ENCODE results near the gene CER1. TPM values are rescaled to one million over a fixed set of nuclear protein-coding genes. Genes with fewer than 3 reads are reported as not detected.

Gene CER1
- total and polyA plus RNA-seq, 10 of the 15 experiments (the other 5 are each of a cell fraction or from before 2014, with no cell fraction given): not detected

DNA sequence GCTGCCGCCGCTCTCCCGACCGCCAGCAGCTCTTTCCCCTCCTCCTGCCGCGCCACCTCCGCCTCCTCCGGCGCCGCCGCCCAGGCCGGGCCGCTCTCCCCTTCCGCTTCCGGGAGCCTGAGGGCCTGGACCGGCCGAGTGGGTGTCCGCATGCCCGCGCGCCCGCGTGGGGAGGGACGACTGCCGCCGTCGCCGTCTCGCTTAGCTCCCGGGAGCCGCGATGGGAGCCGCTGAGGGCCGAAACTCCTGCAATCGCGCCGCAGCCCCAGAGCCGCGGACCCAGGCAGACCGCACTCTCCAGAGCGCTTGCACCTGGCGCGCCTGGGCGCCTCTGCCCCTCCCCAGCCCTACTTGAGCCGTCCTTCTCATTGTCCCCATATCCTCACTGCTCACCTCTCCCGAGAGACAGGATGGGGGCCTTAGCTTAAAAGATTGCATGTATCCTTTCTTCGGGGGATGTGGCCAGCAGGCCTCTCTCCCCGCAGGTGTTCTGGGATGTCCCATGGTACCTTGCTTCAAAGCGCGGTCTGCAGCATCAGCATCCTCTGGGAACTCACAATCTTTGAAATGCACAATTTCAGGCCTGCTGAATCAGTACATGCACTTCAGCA is 29.2 kb downstream of the CER1 start, which contains the start of gene ZDHHC21 (continued):
- TF ChIP-seq RB1 (IDR thresholded peaks at IDR 0.05; ENCODE audit: borderline replicate concordance) (peak; percentile 92; the same call in 1 of the 2 replicates), ZNF217 (IDR thresholded peaks at IDR 0.05) (peak; percentile 46; the same call in 1 of the 2 replicates), MYB (IDR thresholded peaks at IDR 0.05; ENCODE audit: borderline replicate concordance, low read depth, low read length) (no peak), EGR1 (IDR thresholded peaks at IDR 0.05; ENCODE audit: borderline replicate concordance in 1 of 2, low read depth in 2 of 2, low read length in 2 of 2) (peak in 1 of 2 experiments; percentile 78; a peak in 2 of 3 replicates), HDGF (IDR thresholded peaks at IDR 0.05) (0 out of 2 replicates have a peak, but pooled peaks have one; percentile 52), NRF1 (conservative IDR thresholded peaks at IDR 0.05; ENCODE audit: low read depth, low read length) (no peak), BACH1 (IDR thresholded peaks at IDR 0.05; ENCODE audit: borderline replicate concordance) (peak; percentile 94), MEF2A (IDR thresholded peaks at IDR 0.05; ENCODE audit: insufficient read depth, low read depth, low read length) (no peak), POLR2A (IDR thresholded peaks at IDR 0.05; ENCODE audit: low read depth, low read length) (peak; percentile 92), CHD2 (IDR thresholded peaks at IDR 0.05; ENCODE audit: borderline replicate concordance, low read depth, low read length) (0 out of 2 replicates have a peak, but pooled peaks have one; percentile 26), JUNB (IDR thresholded peaks at IDR 0.05) (no peak), ZNF274 (IDR thresholded peaks at IDR 0.05; ENCODE audit: insufficient read depth, insufficient read length) (no peak), GABPA (IDR thresholded peaks at IDR 0.05; ENCODE audit: low read depth) (peak; percentile 71), IKZF1 (conservative IDR thresholded peaks at IDR 0.05) (peak; percentile 80), BHLHE40 (IDR thresholded peaks at IDR 0.05; ENCODE audit: borderline replicate concordance in 1 of 2, low read depth in 2 of 2, low read length in 1 of 2) (peak in 1 of 2 experiments; percentile 68; a peak in 2 of 4 replicates), HDAC6 (IDR thresholded peaks at IDR 0.05; ENCODE audit: unreplicated experiment) (no peak), CHD4 (IDR thresholded peaks at IDR 0.05) (no peak)
- TF ChIP-seq, protein P1, sequence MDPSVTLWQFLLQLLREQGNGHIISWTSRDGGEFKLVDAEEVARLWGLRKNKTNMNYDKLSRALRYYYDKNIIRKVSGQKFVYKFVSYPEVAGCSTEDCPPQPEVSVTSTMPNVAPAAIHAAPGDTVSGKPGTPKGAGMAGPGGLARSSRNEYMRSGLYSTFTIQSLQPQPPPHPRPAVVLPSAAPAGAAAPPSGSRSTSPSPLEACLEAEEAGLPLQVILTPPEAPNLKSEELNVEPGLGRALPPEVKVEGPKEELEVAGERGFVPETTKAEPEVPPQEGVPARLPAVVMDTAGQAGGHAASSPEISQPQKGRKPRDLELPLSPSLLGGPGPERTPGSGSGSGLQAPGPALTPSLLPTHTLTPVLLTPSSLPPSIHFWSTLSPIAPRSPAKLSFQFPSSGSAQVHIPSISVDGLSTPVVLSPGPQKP (IDR thresholded peaks at IDR 0.05; ENCODE audit: low read depth, low read length): no peak
- TF ChIP-seq, protein P2, sequence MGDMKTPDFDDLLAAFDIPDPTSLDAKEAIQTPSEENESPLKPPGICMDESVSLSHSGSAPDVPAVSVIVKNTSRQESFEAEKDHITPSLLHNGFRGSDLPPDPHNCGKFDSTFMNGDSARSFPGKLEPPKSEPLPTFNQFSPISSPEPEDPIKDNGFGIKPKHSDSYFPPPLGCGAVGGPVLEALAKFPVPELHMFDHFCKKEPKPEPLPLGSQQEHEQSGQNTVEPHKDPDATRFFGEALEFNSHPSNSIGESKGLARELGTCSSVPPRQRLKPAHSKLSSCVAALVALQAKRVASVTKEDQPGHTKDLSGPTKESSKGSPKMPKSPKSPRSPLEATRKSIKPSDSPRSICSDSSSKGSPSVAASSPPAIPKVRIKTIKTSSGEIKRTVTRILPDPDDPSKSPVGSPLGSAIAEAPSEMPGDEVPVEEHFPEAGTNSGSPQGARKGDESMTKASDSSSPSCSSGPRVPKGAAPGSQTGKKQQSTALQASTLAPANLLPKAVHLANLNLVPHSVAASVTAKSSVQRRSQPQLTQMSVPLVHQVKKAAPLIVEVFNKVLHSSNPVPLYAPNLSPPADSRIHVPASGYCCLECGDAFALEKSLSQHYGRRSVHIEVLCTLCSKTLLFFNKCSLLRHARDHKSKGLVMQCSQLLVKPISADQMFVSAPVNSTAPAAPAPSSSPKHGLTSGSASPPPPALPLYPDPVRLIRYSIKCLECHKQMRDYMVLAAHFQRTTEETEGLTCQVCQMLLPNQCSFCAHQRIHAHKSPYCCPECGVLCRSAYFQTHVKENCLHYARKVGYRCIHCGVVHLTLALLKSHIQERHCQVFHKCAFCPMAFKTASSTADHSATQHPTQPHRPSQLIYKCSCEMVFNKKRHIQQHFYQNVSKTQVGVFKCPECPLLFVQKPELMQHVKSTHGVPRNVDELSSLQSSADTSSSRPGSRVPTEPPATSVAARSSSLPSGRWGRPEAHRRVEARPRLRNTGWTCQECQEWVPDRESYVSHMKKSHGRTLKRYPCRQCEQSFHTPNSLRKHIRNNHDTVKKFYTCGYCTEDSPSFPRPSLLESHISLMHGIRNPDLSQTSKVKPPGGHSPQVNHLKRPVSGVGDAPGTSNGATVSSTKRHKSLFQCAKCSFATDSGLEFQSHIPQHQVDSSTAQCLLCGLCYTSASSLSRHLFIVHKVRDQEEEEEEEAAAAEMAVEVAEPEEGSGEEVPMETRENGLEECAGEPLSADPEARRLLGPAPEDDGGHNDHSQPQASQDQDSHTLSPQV (IDR thresholded peaks at IDR 0.05): no peak
- TF ChIP-seq, protein P3, sequence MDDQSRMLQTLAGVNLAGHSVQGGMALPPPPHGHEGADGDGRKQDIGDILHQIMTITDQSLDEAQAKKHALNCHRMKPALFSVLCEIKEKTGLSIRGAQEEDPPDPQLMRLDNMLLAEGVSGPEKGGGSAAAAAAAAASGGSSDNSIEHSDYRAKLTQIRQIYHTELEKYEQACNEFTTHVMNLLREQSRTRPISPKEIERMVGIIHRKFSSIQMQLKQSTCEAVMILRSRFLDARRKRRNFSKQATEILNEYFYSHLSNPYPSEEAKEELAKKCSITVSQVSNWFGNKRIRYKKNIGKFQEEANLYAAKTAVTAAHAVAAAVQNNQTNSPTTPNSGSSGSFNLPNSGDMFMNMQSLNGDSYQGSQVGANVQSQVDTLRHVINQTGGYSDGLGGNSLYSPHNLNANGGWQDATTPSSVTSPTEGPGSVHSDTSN (IDR thresholded peaks at IDR 0.05; ENCODE audit: insufficient replicate concordance, low read depth, low read length): no peak
- TF ChIP-seq, protein P4, sequence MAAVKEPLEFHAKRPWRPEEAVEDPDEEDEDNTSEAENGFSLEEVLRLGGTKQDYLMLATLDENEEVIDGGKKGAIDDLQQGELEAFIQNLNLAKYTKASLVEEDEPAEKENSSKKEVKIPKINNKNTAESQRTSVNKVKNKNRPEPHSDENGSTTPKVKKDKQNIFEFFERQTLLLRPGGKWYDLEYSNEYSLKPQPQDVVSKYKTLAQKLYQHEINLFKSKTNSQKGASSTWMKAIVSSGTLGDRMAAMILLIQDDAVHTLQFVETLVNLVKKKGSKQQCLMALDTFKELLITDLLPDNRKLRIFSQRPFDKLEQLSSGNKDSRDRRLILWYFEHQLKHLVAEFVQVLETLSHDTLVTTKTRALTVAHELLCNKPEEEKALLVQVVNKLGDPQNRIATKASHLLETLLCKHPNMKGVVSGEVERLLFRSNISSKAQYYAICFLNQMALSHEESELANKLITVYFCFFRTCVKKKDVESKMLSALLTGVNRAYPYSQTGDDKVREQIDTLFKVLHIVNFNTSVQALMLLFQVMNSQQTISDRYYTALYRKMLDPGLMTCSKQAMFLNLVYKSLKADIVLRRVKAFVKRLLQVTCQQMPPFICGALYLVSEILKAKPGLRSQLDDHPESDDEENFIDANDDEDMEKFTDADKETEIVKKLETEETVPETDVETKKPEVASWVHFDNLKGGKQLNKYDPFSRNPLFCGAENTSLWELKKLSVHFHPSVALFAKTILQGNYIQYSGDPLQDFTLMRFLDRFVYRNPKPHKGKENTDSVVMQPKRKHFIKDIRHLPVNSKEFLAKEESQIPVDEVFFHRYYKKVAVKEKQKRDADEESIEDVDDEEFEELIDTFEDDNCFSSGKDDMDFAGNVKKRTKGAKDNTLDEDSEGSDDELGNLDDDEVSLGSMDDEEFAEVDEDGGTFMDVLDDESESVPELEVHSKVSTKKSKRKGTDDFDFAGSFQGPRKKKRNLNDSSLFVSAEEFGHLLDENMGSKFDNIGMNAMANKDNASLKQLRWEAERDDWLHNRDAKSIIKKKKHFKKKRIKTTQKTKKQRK (IDR thresholded peaks at IDR 0.05; ENCODE audit: low read depth, low read length): no peak

Data from GM12878 (cell line).